Measurements from ENCODE around the gene GALNT1.
"Not testable (repeated sequence)": the region's sequence is repeated elsewhere in the genome, so short reads cannot be mapped to it uniquely, and the experiment has no call there.

GALNT1 gene

GRCh38 chr18:35547008-35547605, 34.4 kb upstream of the GALNT1 start:
- no peak overlapping the region for H3K4me3 ChIP-seq (IDR thresholded peaks at IDR 0.05; ENCODE audit: insufficient read depth, low read depth, low read length)

GRCh38 chr18:35549564-35549963, 32.0 kb upstream of the GALNT1 start:
- Histone ChIP-seq H3K27me3 (ENCODE audit: insufficient read depth, low read depth) (no peaks in the 10 kb centered on the region), H3K4me1 (ENCODE audit: low read depth, poor library complexity, severe bottlenecking) (no peaks in the 10 kb centered on the region), H3K36me3 (ENCODE audit: insufficient read depth) (no peaks in the 10 kb centered on the region), H3K9ac (no peak overlapping the region), H4K20me1 (ENCODE audit: insufficient read depth) (no peaks in the 10 kb centered on the region), H3K4me3 (IDR thresholded peaks at IDR 0.05; ENCODE audit: insufficient read depth, low read depth, low read length) (no peak overlapping the region), H3K27ac (no peak overlapping the region), H2AFZ (ENCODE audit: low read depth) (no peak overlapping the region), H3K79me2 (ENCODE audit: insufficient read depth, low read depth) (no peaks in the 10 kb centered on the region), H3K4me2 (no peak overlapping the region)
- no peak for TF ChIP-seq CTCF (conservative IDR thresholded peaks at IDR 0.05; ENCODE audit: low read depth, low read length)

More at GRCh38 chr18:35547008-35547605, 34.4 kb upstream of the GALNT1 start:
- Histone ChIP-seq H3K27ac (no peak overlapping the region), H2AFZ (ENCODE audit: low read depth) (no peak overlapping the region), H3K79me2 (ENCODE audit: insufficient read depth, low read depth) (no peaks in the 10 kb centered on the region), H3K27me3 (ENCODE audit: insufficient read depth, low read depth) (no peaks in the 10 kb centered on the region), H3K9ac (no peak overlapping the region), H3K36me3 (ENCODE audit: insufficient read depth) (no peaks in the 10 kb centered on the region), H4K20me1 (ENCODE audit: insufficient read depth) (no peaks in the 10 kb centered on the region), H3K4me2 (no peak overlapping the region), H3K4me1 (ENCODE audit: low read depth, poor library complexity, severe bottlenecking) (no peaks in the 10 kb centered on the region)
- TF ChIP-seq CTCF (conservative IDR thresholded peaks at IDR 0.05; ENCODE audit: low read depth, low read length): no peak

GRCh38 chr18:35553300-35553699, 28.2 kb upstream of the GALNT1 start:
- TF ChIP-seq CTCF (conservative IDR thresholded peaks at IDR 0.05; ENCODE audit: low read depth, low read length): no peak
- Histone ChIP-seq H3K9ac (no peak overlapping the region), H3K4me1 (ENCODE audit: low read depth, poor library complexity, severe bottlenecking) (no peaks in the 10 kb centered on the region)

GRCh38 chr18:35555538-35555937, 26.0 kb upstream of the GALNT1 start:
- H3K4me3 ChIP-seq (IDR thresholded peaks at IDR 0.05; ENCODE audit: insufficient read depth, low read depth, low read length); H3K27me3 ChIP-seq (ENCODE audit: insufficient read depth, low read depth); H3K79me2 ChIP-seq (ENCODE audit: insufficient read depth, low read depth); H3K9ac ChIP-seq; H3K4me2 ChIP-seq; H3K27ac ChIP-seq; H2AFZ ChIP-seq (ENCODE audit: low read depth); H3K4me1 ChIP-seq (ENCODE audit: low read depth, poor library complexity, severe bottlenecking); H3K36me3 ChIP-seq (ENCODE audit: insufficient read depth); H4K20me1 ChIP-seq (ENCODE audit: insufficient read depth): not testable (repeated sequence)

More at GRCh38 chr18:35553300-35553699, 28.2 kb upstream of the GALNT1 start:
- Histone ChIP-seq H3K4me2 (no peak overlapping the region), H3K27me3 (ENCODE audit: insufficient read depth, low read depth) (no peaks in the 10 kb centered on the region), H3K79me2 (ENCODE audit: insufficient read depth, low read depth) (no peaks in the 10 kb centered on the region), H3K36me3 (ENCODE audit: insufficient read depth) (no peaks in the 10 kb centered on the region), H4K20me1 (ENCODE audit: insufficient read depth) (no peaks in the 10 kb centered on the region), H2AFZ (ENCODE audit: low read depth) (no peak overlapping the region), H3K4me3 (IDR thresholded peaks at IDR 0.05; ENCODE audit: insufficient read depth, low read depth, low read length) (no peak overlapping the region), H3K27ac (no peak overlapping the region)

GRCh38 chr18:35559867-35560266, 21.7 kb upstream of the GALNT1 start:
- no peaks in the 10 kb centered on the region for H3K79me2 ChIP-seq (ENCODE audit: insufficient read depth, low read depth)
- H3K4me1 ChIP-seq (ENCODE audit: low read depth, poor library complexity, severe bottlenecking): no peaks in the 10 kb centered on the region
- H3K27me3 ChIP-seq (ENCODE audit: insufficient read depth, low read depth): no peaks in the 10 kb centered on the region
- H4K20me1 ChIP-seq (ENCODE audit: insufficient read depth): no peaks in the 10 kb centered on the region
- no peak overlapping the region for H3K4me2 ChIP-seq
- no peak for TF ChIP-seq CTCF (conservative IDR thresholded peaks at IDR 0.05; ENCODE audit: low read depth, low read length)
- H3K4me3 ChIP-seq (IDR thresholded peaks at IDR 0.05; ENCODE audit: insufficient read depth, low read depth, low read length): no peak overlapping the region
- H2AFZ ChIP-seq (ENCODE audit: low read depth): no peak overlapping the region
- H3K27ac ChIP-seq: no peak overlapping the region
- no peak overlapping the region for H3K9ac ChIP-seq
- H3K36me3 ChIP-seq (ENCODE audit: insufficient read depth): no peaks in the 10 kb centered on the region

All from KMS-11 (cell line).